Dedifferentiated amniotic fluid mesenchymal stem cell (primary cell): ENCODE measurements around the gene PLA2G2C.

Experiments used
- DNase-seq: peaks from one replicate; pipeline ENCODE4 v3.0.0-alpha.2; 2016; ENCODE audit errors: extremely low spot score

PLA2G2C gene

DNA sequence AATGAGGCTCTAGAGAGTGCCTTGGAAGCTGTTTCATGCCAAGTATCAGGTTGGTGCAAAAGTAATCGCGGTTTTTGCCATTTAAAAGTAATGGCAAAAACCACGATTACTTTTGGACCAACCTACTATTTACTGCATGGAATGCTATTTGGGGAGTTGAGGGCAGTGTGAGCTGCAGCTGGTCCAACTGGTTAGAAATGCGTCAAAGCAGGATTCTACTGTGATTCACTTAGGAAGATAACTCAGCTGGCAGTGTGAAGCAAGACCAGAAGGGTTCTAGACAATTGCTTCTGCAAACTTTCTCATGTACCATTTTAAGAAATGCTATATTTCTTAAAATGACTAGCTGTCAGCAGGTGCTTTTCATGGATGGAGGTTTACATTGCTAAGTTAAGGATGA lies 21.2 kb upstream of the PLA2G2C start:
- no peak for DNase-seq

DNA sequence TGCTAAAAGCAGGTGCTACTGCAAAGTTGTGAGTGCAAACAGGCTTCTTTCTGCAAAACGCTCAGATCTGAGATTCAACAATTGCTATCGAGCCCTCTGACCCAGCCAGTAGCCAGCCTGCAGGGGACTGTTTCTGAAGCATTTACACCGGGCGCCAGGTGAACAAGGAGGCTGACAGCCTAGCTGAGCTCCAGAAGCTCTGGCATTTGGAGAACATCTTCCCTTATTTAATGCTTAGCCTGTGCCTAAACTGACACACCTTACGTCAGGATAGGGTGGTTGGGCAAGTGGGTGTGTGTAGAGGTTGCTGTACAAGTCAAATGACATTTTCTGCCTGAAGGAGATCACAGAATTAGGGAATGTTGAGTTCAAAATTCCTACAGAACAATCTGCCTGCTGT lies 15.8 kb upstream of the PLA2G2C start:
- no peak for DNase-seq

GRCh38 chr1:20200966-20201365 lies 14.6 kb upstream of the PLA2G2C start:
- DNase-seq, result no peak

DNA sequence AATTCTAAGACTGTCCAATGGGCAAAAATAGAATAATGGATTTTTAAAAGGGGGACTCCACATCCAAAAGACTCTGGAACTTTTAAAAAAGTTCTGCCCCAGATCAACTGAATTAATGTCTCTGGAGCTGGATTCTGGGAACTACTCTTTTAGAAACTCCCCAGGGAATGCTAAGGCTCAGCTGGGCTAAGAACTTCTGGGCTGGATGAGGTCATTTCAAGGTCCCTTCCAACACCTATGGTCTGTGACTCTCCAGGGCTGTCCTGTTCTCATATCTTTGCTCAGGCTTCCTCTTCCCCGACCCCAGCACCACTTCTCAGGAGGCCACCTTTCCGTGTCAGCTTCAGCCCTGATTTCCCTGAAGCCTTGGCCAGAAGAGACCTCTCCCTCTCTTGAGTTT lies 13.5 kb upstream of the PLA2G2C start:
- no peak for DNase-seq

- no peak for DNase-seq
Measured at GRCh38 chr1:20199403-20199802, 13.1 kb upstream of the PLA2G2C start.

DNA sequence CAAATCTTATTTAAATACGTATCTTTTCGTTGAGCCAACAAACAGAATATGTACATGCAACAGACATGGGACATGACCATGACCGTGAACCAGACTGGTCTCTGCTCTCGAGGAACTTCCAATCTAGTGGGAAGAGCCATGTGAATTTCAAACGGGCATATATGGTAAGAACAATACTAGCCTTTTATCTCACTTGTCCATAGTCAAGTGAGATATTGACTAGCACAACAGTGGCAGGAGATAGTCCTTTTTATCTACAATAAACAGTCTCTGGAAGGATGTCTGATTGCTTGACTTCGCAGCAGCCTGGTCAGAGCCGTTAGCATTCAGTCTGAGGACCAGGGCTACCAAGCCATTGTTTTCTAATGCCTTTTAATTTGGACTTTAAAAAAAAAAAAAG lies 12.6 kb upstream of the PLA2G2C start:
- DNase-seq, result no peak

GRCh38 chr1:20198296-20198695 lies 12.0 kb upstream of the PLA2G2C start:
- no peak for DNase-seq

DNA sequence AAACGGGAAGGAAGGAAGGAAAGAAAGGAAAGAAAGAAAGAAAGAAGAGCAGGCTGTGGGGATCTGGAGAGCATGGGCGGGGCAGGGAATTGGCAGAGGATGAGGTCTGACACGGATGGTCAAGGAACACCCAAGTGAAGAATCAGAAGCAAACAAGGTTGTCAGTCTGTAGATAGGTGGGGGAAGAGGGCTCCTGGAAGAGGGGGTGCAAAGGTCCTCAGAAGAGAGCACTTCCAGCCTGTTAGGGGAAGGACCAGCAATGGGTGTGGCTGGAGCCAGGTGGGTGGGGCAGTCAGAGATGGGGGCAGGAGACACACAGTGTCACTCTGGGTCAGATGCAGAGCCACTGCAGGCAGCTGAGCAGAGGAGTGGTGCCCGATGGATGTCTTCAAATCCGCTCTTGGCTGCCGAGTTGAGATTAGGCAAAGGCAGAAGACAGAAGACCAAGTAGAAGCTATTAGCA lies 11.0 kb upstream of the PLA2G2C start:
- no peak for DNase-seq

GRCh38 chr1:20195462-20195780 lies 9.1 kb upstream of the PLA2G2C start:
- DNase-seq, result no peak

DNA sequence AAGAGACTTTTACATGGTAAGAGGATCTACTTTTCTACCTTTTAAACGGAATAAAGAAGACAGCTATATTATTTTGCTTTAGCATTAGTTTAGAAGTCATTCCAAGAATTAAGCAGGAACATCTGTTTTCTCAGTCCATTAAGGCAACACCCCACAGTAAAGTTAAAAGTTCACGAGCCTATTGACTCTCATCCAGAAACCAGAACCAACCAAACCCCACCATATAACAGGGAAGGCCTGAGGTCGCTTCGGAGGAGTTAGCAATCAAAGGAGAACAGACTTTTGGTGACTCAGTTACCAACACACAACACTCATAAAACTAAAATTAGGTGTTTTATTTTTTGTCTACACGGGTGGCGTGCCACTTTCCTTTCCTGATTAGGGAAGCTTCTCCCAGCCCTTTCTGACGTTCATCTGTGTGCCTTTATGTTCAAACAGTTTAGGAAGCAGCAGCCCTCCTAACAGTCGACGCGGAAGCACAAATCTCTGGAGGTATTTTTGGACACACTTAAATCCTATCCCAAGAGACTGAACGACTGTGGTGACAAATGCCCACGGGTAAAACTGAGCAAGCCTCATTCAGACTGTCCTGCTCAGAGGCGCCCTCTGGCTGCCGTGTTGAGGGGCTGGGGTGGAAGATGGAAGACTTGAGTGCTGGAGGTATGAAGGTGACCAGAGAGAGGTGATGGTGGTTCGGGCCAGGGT lies 8.6 kb upstream of the PLA2G2C start:
- no peak for DNase-seq

DNA sequence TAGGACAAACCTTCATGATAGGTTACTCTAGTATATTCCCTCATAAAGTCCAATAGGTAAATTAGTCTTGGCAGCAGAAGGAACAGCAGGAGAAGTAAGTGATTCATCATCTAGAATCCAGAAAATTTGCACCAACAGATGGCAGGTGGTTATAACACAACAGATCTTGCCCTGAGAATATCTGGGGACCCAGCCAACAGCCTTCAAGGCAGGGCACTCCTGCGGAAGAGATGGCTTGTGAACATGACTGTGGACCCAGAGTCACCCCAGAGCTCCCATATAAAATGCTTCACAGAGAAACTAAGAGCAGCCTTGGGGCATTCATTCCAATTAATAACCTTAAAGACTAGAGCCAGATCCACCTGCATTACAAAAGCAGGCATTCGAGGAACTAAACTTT lies 7.9 kb upstream of the PLA2G2C start:
- DNase-seq, result no peak

- DNase-seq, result no peak
Measured at GRCh38 chr1:20192871-20193411, 6.6 kb upstream of the PLA2G2C start.

DNA sequence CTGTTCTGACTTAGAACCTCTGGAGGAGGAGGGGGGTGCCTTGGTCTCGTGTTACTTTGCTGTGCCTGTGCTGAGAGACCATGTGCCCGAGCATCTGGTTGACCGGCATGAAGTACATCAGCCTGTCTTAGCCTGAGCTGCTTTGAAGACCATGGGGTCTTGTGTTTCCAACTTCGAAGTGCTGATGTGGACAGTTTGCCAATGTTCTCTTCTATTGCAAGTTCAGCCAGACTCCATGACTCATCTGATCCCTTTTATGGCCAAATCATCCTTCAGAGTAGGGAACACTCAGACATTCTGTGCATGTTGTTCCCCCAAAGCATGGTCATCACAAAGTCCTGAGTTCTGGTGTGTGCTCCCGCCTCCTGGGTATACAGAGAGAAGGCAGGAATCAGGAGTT lies 6.0 kb upstream of the PLA2G2C start:
- no peak for DNase-seq

DNA sequence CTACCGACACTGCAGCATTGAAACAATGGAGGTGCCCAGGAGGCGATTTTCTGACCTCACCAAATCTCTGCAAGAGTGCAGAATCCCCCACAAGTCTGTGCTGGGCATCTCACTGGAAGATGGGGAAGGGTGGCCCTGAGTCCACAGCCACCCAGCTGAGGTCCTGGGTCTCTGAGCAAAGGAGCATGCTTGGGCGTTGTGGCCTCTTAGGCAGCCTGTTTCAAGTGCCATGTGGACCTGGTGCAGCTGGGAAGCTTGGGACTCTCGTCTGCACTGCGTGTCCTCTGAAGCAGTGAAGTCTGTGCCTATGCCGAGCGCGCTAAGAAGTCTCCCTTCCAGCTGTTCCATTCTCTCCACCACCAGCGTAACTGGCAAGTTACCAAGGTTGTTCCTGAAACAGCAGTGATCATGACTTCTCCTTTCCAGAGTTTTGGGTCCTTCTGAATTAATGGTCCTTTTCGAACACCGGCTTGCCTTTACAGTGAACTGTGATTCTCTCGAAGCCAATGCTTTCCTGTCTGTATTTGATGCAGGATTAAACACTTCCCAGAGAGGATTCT lies 5.0 kb upstream of the PLA2G2C start:
- no peak for DNase-seq

- no peak for DNase-seq
Measured at GRCh38 chr1:20190256-20191160, 4.2 kb upstream of the PLA2G2C start.

- DNase-seq, result no peak
Measured at GRCh38 chr1:20189664-20190063, 3.3 kb upstream of the PLA2G2C start.

DNA sequence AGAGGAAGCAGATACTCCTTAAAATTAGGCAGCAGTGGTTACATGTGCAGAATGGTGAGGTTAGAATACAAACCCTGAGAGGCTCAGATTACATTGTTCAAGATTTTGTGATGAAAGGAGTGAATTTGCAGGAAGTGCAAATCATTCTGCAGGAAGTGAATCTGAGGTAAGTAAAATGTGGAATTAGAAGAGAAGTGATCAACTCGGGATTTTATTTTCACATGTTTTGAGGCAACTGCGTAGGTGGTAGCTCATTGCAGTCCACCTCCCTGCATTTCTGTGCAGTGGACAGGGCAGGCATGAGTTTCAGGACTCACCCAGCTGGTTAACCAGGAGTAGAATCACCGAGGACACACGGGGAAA lies 2.1 kb upstream of the PLA2G2C start:
- no peak for DNase-seq

- DNase-seq, result no peak
Measured at GRCh38 chr1:20187813-20188454, 1.6 kb upstream of the PLA2G2C start.

DNA sequence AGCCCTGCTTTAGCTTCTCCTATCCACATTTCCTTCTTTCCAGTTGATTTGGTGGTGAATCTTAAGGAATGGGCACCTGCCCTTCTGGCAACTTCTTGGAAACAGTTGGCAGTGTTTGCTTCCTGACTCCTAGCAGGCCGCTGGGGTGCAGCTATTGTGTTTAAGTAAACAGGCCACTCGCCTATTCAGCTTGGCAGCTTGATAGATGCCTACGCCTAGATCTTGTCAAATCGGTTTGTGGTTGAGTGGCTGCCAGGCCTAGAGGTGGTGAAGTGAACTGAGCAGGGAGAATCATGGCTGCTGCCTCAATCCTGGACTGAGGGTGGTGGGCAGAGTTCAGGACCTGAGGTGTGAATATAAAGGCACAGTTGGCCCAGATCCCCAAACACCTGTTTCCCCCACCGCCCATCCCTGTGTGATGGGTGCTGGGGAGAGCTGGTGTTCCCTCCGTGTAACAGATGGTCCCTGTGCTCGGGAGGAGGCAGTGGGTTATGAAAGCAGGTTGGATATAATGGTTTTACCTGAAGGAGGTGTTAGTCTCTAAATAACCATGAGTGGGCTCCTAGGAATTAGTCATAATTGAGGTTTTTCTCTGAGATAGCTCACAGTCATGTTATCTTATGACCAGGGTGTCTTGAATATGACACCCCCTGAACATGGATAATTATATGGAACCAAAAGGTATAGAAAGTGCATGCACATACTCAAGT lies 940 bp upstream of the PLA2G2C start:
- DNase-seq, result no peak

DNA sequence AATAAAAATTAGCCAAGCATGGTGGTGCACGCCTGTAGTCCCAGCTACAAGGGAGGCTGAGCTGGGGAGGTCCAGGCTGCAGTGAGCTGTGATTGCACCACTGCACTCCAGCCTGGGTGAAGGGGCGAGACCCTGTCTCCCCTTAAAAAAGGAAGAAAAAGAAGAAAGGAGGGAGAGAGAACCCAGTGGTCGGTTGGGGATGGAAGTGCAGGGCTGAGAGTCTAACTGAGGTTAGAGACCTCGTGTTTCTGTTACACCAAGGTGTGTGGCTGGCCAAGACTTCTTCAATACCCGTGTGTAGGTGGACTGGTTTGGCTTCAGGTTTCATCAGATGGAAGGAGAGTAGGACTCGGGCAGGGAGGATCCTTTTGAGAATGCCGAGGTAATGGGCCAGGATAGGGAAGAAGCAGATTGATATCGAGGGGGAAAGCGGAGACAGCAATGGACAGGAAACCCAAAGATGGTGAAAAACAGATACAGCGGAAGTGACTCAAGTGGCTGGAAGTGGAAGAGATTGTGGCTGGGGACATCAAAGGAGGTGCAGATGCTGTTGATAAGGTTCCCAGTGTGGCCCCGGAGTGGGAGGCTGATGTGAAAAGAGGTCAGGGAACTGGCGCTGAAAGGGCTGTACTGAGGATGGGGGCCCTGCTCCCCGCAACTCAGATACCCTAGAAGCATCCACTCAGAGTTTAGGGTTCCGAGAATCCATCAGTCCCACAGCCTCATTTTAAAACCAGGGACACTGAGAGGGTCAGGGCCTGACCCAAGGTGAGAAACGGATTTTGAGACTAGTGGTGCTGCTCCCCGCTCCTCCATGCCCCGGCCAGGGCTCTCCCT lies 1.1 kb downstream of the PLA2G2C start:
- no peak for DNase-seq

- no peak for DNase-seq
Measured at GRCh38 chr1:20184481-20184900, 1.8 kb downstream of the PLA2G2C start.
